Measurements from ENCODE around the gene SSTR5.

- TF ChIP-seq, protein P1, sequence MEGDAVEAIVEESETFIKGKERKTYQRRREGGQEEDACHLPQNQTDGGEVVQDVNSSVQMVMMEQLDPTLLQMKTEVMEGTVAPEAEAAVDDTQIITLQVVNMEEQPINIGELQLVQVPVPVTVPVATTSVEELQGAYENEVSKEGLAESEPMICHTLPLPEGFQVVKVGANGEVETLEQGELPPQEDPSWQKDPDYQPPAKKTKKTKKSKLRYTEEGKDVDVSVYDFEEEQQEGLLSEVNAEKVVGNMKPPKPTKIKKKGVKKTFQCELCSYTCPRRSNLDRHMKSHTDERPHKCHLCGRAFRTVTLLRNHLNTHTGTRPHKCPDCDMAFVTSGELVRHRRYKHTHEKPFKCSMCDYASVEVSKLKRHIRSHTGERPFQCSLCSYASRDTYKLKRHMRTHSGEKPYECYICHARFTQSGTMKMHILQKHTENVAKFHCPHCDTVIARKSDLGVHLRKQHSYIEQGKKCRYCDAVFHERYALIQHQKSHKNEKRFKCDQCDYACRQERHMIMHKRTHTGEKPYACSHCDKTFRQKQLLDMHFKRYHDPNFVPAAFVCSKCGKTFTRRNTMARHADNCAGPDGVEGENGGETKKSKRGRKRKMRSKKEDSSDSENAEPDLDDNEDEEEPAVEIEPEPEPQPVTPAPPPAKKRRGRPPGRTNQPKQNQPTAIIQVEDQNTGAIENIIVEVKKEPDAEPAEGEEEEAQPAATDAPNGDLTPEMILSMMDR (IDR thresholded peaks at IDR 0.05; ENCODE audit: low read depth, low read length, missing input control): no peak
- no peak for TF ChIP-seq TAF1 (conservative IDR thresholded peaks at IDR 0.05)
- TF ChIP-seq REST (IDR thresholded peaks at IDR 0.05): no peak
- TF ChIP-seq RAD21 (IDR thresholded peaks at IDR 0.05): no peak
- no peak for TF ChIP-seq YY1 (IDR thresholded peaks at IDR 0.05)
- TF ChIP-seq FOXA1 (IDR thresholded peaks at IDR 0.05): no peak
These were observed 46.6 kb downstream of the SSTR5 start for GRCh38 chr16:1119129-1119528.

Data from liver (tissue), 3 donors.